Liver (tissue), 3 donors: ENCODE results near the gene ZRANB1.

ENCODE experiments used
- CTCF ChIP-seq: fragments of 150-350 bp; IDR thresholded peaks from 2 replicates; pipeline ENCODE4 v1.5.1; 2017; ENCODE audit warnings: improper control_type of control experiment, low read depth, low read length; ENCODE audit not compliant: missing input control
- TAF1 ChIP-seq: conservative IDR thresholded peaks from 2 replicates; pipeline ENCODE4 v1.6.1; 2016; ENCODE audit warnings: antibody characterized with exemption, mild to moderate bottlenecking
- YY1 ChIP-seq: IDR thresholded peaks from 2 replicates; pipeline ENCODE4 v1.6.1; 2016; ENCODE audit warnings: antibody characterized with exemption, mild to moderate bottlenecking
- donor health status: healthy.
- donor health status: healthy.

- no peak for TF ChIP-seq YY1
- no peak for TF ChIP-seq CTCF
- TF ChIP-seq TAF1, result no peak
Observed at GRCh38 chr10:125004571-125005311, 62.8 kb downstream of the ZRANB1 start.
